Measurements from ENCODE around the gene CYP27A1.
A peak's percentile ranks its signal among the peaks of the same experiment; 100 is the strongest.

The CYP27A1 gene

DNA sequence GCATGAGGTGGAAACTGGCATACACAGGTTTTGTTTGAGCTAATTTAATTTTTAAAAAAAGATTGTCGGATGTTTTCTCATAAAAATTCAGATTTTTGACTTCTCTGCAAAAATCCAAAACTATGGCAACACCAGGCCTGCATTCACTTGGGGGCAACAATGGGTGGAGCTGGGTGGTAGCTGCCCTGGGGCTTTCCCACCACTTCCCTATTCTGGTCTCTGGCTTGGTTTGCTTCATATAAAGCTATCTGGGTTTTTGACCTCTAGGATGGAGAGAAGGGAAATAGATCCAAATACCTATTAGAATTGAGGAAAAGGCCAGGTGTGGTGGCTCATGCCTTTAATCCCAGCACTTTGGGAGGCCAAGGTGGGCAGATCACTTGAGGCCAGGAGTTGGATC is 5.5 kb upstream of the CYP27A1 start:
- DNase-seq, result no peak

- no peak for DNase-seq
These were observed 4.5 kb upstream of the CYP27A1 start for GRCh38 chr2:218777276-218777990.

DNA sequence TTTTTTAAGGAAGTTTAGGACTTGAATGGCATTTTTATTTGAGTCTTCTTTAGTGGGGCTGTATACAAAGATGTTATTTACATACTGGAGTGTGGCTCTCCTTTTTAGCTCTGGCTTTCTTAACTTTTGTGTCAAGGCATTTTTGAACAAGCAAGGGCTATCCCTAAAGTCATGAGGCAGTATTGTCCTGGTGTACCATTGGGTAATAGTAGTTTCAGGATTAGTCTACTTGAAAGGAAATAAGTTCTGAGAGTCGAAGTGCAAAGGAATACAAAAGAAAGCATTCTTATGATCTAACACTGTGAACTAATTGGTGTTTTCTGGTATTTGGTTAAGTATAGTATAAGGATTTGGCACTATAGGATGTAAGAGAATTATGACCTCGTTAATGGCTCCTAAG is 1.9 kb upstream of the CYP27A1 start:
- no peak for DNase-seq

GRCh38 chr2:218780851-218781690 is 876 bp upstream of the CYP27A1 start:
- DNase-seq, result peak; percentile 22

DNA sequence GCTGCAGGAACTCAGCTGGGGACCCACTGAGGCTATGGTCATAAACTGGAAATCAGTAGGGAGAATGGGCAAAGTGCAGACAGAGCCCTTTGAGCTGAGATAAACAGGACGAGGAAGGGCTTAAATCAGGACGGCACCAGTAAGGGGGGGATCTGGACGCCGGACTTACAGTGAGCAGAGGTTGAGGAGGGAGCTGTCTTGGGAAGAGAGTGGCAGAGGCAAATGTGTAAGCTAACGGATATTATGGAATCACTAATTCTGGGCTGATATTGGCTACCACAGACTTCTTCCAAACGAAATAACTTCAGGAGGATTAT is 539 bp downstream of the CYP27A1 start:
- DNase-seq, result no peak

- no peak for DNase-seq
These were observed 1.7 kb downstream of the CYP27A1 start for GRCh38 chr2:218783688-218784087.

DNA sequence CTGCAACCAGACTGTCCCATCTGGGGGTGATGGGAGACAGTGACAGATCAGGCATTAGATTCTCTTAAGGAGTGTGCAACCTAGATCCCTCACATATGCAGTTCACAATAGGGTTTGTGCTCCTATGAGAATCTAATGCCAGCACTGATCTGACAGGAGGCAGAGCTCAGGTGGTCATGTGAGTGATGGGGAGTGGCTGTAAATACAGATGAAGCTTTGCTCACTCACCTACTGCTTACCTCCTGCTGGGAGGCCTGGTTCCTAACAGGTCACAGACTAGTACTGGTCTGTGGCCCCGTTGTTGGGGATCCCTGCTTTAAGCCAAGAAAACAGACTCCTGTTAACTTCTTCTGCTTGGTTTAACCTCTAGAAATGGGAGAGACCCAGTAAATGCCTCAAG is 3.2 kb downstream of the CYP27A1 start:
- no peak for DNase-seq

GRCh38 chr2:218786133-218786532 is 4.2 kb downstream of the CYP27A1 start:
- DNase-seq, result no peak

GRCh38 chr2:218788529-218789255 is 6.7 kb downstream of the CYP27A1 start:
- DNase-seq, result no peak

- no peak for DNase-seq
These were observed 10.5 kb downstream of the CYP27A1 start for GRCh38 chr2:218792433-218792832.

GRCh38 chr2:218796691-218797090 is 14.7 kb downstream of the CYP27A1 start:
- no peak for DNase-seq

DNA sequence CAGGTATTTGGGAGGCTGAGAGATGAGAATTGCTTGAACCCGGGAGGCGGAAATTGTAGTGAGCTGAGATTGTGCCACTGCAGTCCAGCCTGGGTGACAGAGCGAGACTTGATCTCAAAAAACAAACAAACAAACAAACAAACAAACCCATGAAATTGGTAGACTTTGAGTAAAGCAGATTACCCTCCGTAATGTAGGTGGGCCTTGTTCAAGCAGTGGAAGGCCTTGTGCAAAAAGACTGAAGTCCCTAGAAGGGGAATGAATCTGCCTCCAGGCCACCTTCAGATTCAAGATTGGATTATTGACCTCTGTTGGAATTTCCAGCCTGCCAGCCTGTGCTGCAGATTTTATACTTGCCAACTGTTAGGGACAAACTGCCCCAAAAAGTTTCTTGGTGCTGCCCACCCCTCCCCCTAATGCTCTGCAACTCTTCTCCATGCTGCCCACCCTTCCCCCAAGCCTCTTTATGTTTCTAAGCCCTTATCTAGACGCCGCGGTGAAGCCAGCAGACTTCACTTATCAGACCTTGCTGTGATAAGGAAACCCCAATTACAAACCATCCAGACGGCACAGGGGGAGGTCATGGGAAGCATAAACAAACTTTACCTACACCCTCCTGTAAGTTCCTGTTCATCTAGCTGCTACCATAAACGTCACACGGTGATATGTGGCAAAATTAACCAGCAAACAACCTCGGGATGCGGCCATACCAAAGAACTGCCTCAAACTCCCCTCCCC is 17.0 kb downstream of the CYP27A1 start:
- no peak for DNase-seq

DNA sequence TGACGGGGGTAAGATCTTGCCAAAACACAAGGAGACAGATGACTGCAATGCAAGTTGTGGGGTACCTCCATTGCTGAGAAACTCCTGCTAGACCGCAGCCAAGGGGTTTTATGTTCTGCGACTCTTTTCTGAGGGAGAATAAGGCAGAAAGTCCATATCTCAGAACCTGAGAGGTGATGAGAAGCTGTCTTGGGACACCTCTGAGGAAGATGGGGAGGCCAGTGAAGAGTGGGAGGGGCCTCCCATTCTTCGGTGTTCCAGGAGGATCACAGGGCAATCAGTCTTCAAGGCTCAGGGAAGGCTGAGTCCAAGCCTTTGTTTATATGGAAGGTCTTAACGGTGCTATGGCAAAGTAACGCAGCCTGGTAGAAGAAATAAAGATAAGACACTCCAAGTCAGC is 18.0 kb downstream of the CYP27A1 start:
- DNase-seq, result no peak

DNA sequence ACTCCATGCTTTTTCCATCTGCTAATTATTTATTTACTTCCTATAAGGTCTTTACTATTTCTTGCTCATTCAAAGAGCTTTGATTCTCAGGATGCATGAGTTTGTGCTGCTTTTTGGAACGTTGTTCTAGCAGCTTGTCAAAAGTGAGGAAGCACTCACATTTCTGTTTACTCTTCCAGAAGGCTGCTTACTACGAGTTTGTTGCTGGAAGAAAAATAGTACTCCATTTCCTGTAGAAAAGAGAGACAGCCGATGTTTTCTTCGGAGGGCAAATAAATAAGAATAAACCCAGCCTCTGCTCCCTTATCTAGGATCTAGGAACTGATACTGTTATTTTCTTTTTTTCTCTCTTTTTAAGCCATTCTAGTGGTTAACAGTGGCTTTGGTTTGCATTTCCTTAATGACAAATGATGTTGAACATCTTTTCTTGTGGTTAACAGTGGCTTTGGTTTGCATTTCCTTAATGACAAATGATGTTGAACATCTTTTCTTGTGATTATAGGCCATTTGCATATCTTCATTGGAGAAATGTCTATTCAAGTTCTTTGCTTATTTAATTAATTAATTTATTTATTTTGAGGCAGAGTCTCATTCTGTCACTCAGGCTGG is 20.5 kb downstream of the CYP27A1 start:
- no peak for DNase-seq

DNA sequence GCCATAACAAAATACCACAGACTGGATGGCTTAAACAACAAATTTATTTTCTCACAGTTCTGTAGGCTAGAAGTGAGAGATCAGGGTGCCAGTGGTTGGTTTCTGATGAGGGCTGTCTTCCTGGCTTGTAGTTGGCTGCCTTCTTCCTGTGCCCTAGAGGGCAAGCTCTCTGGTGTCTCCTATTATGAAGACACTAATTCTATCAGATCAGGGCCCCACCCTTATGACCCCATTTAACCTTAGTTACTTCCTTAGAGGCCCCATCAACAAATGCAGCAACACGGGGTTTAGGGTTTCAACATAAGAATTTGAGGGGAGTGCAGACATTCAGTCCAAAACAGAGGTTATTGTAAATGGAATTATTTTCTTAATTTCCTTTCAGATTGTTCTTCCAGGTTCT is 22.9 kb downstream of the CYP27A1 start:
- DNase-seq, result no peak

DNA sequence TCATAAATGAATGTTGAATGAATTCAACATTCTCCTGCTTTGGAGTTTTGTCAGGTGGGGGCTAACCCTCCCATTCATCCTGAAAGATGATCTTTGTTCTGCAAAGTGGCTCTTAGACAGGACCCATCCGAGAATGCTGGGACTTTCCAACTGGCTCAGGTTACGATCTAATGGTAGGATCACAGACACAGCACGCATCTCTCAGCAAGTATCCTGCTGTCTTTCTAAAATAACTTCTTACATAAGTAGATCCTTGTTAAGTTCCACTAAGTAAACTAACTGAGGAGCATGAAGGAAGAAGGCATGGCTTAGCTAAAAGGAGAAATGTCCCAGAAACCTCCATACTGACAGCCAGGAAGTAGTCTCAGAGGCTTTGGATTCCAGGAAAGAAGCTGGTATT is 23.7 kb downstream of the CYP27A1 start:
- no peak for DNase-seq

DNA sequence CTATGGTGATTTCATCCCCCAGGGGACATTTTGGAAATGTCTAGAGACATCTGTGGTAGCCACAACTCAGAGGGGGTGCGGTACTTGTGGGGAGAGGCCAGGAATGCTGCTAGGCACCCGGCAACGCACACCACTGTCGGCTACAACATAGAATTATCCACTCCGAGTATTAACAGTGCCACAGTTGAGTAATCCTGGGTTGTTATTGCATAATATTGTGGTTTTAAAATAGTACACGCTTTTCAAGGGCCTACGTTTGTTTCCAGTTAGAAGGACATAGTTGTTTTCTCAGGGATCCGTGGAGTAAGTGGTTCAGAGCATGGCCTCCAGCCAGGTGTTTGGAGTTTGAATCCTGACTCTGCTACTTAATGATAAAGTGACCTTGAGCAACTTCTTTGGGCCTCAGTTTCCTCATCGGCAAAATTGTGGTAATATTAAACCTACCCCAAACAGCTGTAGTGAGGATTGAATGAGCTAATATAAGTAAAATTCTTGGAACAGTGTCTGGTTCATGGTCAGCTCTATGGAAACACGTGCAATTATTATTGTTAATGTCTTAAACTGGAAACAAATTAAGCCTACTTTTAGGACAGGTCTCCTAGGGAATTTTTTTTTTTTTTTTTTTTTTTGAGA is 24.5 kb downstream of the CYP27A1 start:
- DNase-seq, result no peak

GRCh38 chr2:218807626-218808025 is 25.7 kb downstream of the CYP27A1 start:
- no peak for DNase-seq

DNA sequence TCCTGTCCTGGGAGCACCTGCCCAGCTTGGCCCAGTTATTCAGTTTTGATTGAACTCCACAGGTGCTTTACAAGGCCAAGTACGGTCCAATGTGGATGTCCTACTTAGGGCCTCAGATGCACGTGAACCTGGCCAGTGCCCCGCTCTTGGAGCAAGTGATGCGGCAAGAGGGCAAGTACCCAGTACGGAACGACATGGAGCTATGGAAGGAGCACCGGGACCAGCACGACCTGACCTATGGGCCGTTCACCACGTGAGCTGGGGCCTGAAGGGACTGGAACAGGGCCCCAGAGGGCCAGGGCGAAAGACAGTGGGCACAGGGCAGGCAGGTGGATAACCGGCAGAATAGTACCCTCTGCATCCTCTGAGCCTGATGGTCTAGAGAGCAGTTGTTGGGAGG is 27.6 kb downstream of the CYP27A1 start:
- DNase-seq, result no peak

GRCh38 chr2:218810256-218810655 is 28.3 kb downstream of the CYP27A1 start:
- DNase-seq, result no peak

- peak; percentile 11 for DNase-seq
These were observed 29.4 kb downstream of the CYP27A1 start for GRCh38 chr2:218811382-218811781.

- no peak for DNase-seq
These were observed 30.3 kb downstream of the CYP27A1 start for GRCh38 chr2:218812096-218812815.
